H9 (cell line): Measurements from ENCODE around the gene MIS18BP1. TPM values are rescaled to one million over a fixed set of nuclear protein-coding genes. Genes with fewer than 3 reads are reported as not detected.
A peak's percentile ranks its signal among the peaks of the same experiment; 100 is the strongest.

Source experiments
- DNase-seq: peaks from one replicate; pipeline ENCODE4 v3.0.0-alpha.2; 2017
- H2AFZ ChIP-seq: one replicate; pipeline ENCODE4 v1.6.1; 2013; ENCODE audit warnings: mild to moderate bottlenecking, low read length, control low read depth, moderate library complexity
- H2AK5ac ChIP-seq: 2 replicates; pipeline ENCODE4 v1.6.1; 2013; ENCODE audit warnings: low read length, control low read depth, mixed read lengths; ENCODE audit not compliant: insufficient read length
- H2BK120ac ChIP-seq: one replicate; pipeline ENCODE4 v1.6.1; 2013; ENCODE audit warnings: low read depth, mild to moderate bottlenecking, low read length, control low read depth, inconsistent platforms; ENCODE audit not compliant: poor library complexity, severe bottlenecking
- H2BK12ac ChIP-seq: 2 replicates; pipeline ENCODE4 v1.6.1; 2013; ENCODE audit warnings: low read length, control low read depth, mixed read lengths, low read depth; ENCODE audit not compliant: insufficient read length
- H2BK15ac ChIP-seq: 2 replicates; pipeline ENCODE4 v1.6.1; 2013; ENCODE audit warnings: low read depth, low read length, control low read depth
- H2BK20ac ChIP-seq: one replicate; pipeline ENCODE4 v1.6.1; 2013; ENCODE audit warnings: low read depth, mild to moderate bottlenecking, low read length, control low read depth, inconsistent platforms; ENCODE audit not compliant: poor library complexity, severe bottlenecking
- H2BK5ac ChIP-seq: 2 replicates; pipeline ENCODE4 v1.6.1; 2013; ENCODE audit warnings: low read length, control low read depth, mixed read lengths; ENCODE audit not compliant: insufficient read length
- H3K14ac ChIP-seq: 2 replicates; pipeline ENCODE4 v1.6.1; 2013; ENCODE audit warnings: low read length, control low read depth; ENCODE audit not compliant: insufficient read depth
- H3K18ac ChIP-seq: 2 replicates; pipeline ENCODE4 v1.6.1; 2013; ENCODE audit warnings: low read depth, mild to moderate bottlenecking, mixed read lengths, low read length, control low read depth; ENCODE audit not compliant: insufficient read length
- H3K23ac ChIP-seq: 2 replicates; pipeline ENCODE4 v1.6.1; 2013; ENCODE audit warnings: low read length, control low read depth, mixed read lengths, low read depth; ENCODE audit not compliant: insufficient read length
- H3K23me2 ChIP-seq: 2 replicates; pipeline ENCODE4 v1.6.1; 2013; ENCODE audit warnings: low read depth, mild to moderate bottlenecking, mixed read lengths, low read length, control low read depth; ENCODE audit not compliant: insufficient read length, poor library complexity, severe bottlenecking
- H3K27ac ChIP-seq: 2 replicates; pipeline ENCODE4 v1.5.1; 2013; ENCODE audit warnings: low read length, control low read depth, mixed read lengths, low read depth; ENCODE audit not compliant: insufficient read length
- H3K27me3 ChIP-seq: 2 replicates; pipeline ENCODE4 v1.6.1; 2013; ENCODE audit warnings: low read length, control low read depth, inconsistent platforms; ENCODE audit not compliant: insufficient read depth
- H3K4ac ChIP-seq: 2 replicates; pipeline ENCODE4 v1.6.1; 2013; ENCODE audit warnings: low read depth, mild to moderate bottlenecking, control low read depth, inconsistent platforms, low read length, moderate library complexity
- H3K4me1 ChIP-seq: 2 replicates; pipeline ENCODE4 v1.6.1; 2013; ENCODE audit warnings: low read length, control low read depth, inconsistent platforms; ENCODE audit not compliant: insufficient read depth
- H3K4me2 ChIP-seq: 2 replicates; pipeline ENCODE4 v1.6.1; 2013; ENCODE audit warnings: low read length, control low read depth, mixed read lengths; ENCODE audit not compliant: insufficient read length, insufficient read depth
- H3K56ac ChIP-seq: 2 replicates; pipeline ENCODE4 v1.6.1; 2013; ENCODE audit warnings: low read depth, mild to moderate bottlenecking, mixed read lengths, low read length, control low read depth; ENCODE audit not compliant: insufficient read length
- H3K79me1 ChIP-seq: 2 replicates; pipeline ENCODE4 v1.6.1; 2013; ENCODE audit warnings: low read depth, mild to moderate bottlenecking, moderate library complexity, low read length, control low read depth, inconsistent platforms; ENCODE audit not compliant: insufficient read depth, poor library complexity, severe bottlenecking
- H3K79me2 ChIP-seq: 2 replicates; pipeline ENCODE4 v1.6.1; 2013; ENCODE audit warnings: low read length, control low read depth, inconsistent platforms; ENCODE audit not compliant: insufficient read depth
- H3K9ac ChIP-seq: 2 replicates; pipeline ENCODE4 v1.6.1; 2013; ENCODE audit warnings: low read length, control low read depth, mixed read lengths; ENCODE audit not compliant: insufficient read length; ENCODE audit errors: extremely low read depth
- H3K9me3 ChIP-seq: one replicate; pipeline ENCODE4 v1.6.1; 2013; ENCODE audit warnings: low read depth, low read length, inconsistent platforms; ENCODE audit not compliant: control insufficient read depth
- H3T11ph ChIP-seq: one replicate; pipeline ENCODE4 v1.6.1; 2013; ENCODE audit warnings: mild to moderate bottlenecking, low read length, control low read depth, inconsistent platforms
- H4K20me1 ChIP-seq: one replicate; pipeline ENCODE4 v1.6.1; 2013; ENCODE audit not compliant: control insufficient read depth, insufficient read length, insufficient read depth
- H4K5ac ChIP-seq: 2 replicates; pipeline ENCODE4 v1.6.1; 2013; ENCODE audit warnings: low read depth, mild to moderate bottlenecking, mixed read lengths, low read length, control low read depth; ENCODE audit not compliant: insufficient read length
- H4K8ac ChIP-seq: replicated peaks from 2 replicates; pipeline ENCODE4 v1.6.1; 2013; ENCODE audit warnings: low read length, control low read depth, mixed read lengths, low read depth; ENCODE audit not compliant: insufficient read length
- H4K91ac ChIP-seq: 2 replicates; pipeline ENCODE4 v1.6.1; 2013; ENCODE audit warnings: low read depth, mild to moderate bottlenecking, moderate library complexity, mixed read lengths, low read length, control low read depth; ENCODE audit not compliant: insufficient read length
- H3K27ac Mint-ChIP-seq, 3 experiments: 2 replicates in 2 of 3; 3 replicates in 1 of 3; pipeline ENCODE4 v1.8.0; 2020 to 2021; ENCODE audit warnings: mixed read lengths in 3 of 3, mild to moderate bottlenecking in 1 of 3, moderate library complexity in 1 of 3
- H3K27me3 Mint-ChIP-seq: 2 replicates; pipeline ENCODE4 v1.8.0; 2021; ENCODE audit warnings: low read depth, mild to moderate bottlenecking, moderate library complexity, mixed read lengths
- H3K36me3 Mint-ChIP-seq, 3 experiments: 2 replicates in 2 of 3; 3 replicates in 1 of 3; pipeline ENCODE4 v1.8.0; 2020 to 2021; ENCODE audit warnings: low read depth in 3 of 3, mixed read lengths in 3 of 3; ENCODE audit not compliant: insufficient read depth in 1 of 3
- H3K4me1 Mint-ChIP-seq, 2 experiments: 2 replicates each; pipeline ENCODE4 v1.8.0; 2020; ENCODE audit warnings: mixed read lengths in 2 of 2
- H3K4me3 Mint-ChIP-seq, 2 experiments: 2 replicates in 1 of 2; 3 replicates in 1 of 2; pipeline ENCODE4 v1.8.0; 2020 to 2021; ENCODE audit warnings: mild to moderate bottlenecking in 2 of 2, mixed read lengths in 2 of 2, moderate library complexity in 1 of 2
- H3K9me3 Mint-ChIP-seq, 2 experiments: 2 replicates in 1 of 2; 3 replicates in 1 of 2; pipeline ENCODE4 v1.8.0; 2020; ENCODE audit warnings: mild to moderate bottlenecking in 2 of 2, mixed read lengths in 2 of 2, moderate library complexity in 1 of 2
- CTCF ChIP-seq: fragments of 200-600 bp; sonication (generic); conservative IDR thresholded peaks from 3 replicates; pipeline ENCODE4 v1.8.0; 2021; ENCODE audit warnings: antibody characterized with exemption, mild to moderate bottlenecking
- WGBS: extraction: QIAGEN DNeasy Blood & Tissue Kit; methylation state at CpG from one replicate; pipeline ENCODE4 v1.1.7; 2013; ENCODE audit warnings: missing lambda C conversion rate, low lambda C conversion rate, mixed read lengths; ENCODE audit not compliant: insufficient read length; ENCODE audit errors: extremely low coverage; 5-methylcytosine and 5-hydroxymethylcytosine counted together
- total RNA-seq: library from RNA; stranded (reverse); gene quantifications from 2 replicates; pipeline ENCODE4 v1.2.1, GENCODE V29; 2021

MIS18BP1 gene
- total RNA-seq, 1 experiment from 2014 or later: 60.6 TPM

DNA sequence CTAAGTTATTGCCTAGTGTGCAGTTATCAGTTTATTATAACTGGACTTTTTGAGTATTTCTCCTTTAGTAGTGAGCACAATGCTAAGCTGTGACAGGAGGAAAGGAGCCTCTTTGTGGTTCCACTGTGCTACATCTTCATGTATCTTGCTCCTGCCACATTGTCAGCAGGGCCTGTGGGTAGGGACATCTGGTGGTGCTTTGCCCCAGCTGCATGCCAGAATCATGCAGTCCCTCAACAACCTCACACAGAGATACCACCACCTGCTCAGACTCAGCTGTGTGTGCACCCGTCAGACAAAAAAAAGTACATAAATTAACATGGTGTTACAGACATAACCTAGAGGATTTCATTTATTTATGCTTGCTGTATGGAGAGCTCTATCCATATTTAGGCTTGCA, 51.1 kb downstream of the MIS18BP1 start:
- H2BK5ac ChIP-seq: no peak overlapping the region
- no peaks in the 10 kb centered on the region for H3K79me2 ChIP-seq
- no peak overlapping the region for H3K27ac ChIP-seq
- Mint-ChIP-seq H3K36me3 (peaks cover 2 to 29% (median 18%) of the 10 kb centered on the region in 3 experiments; a peak in 6 of 7 replicates), H3K4me3 (no peak overlapping the region), H3K9me3 (no peaks in the 10 kb centered on the region), H3K27ac (no peak overlapping the region), H3K4me1 (no peaks in the 10 kb centered on the region), H3K27me3 (no peaks in the 10 kb centered on the region)
- no peak overlapping the region for H2BK12ac ChIP-seq
- H4K91ac ChIP-seq: no peak overlapping the region
- H3K9me3 ChIP-seq: no peaks in the 10 kb centered on the region
- no peaks in the 10 kb centered on the region for H3K23me2 ChIP-seq
- WGBS: no CpG with 5 or more reads among the region's 1 CpG
- no peak overlapping the region for H3T11ph ChIP-seq
- no peak overlapping the region for H2BK120ac ChIP-seq
- H3K14ac ChIP-seq: no peak overlapping the region
- no peaks in the 10 kb centered on the region for H3K79me1 ChIP-seq
- no peak overlapping the region for H2BK15ac ChIP-seq
- no peak overlapping the region for H3K56ac ChIP-seq
- H2AFZ ChIP-seq: no peak overlapping the region
- H3K18ac ChIP-seq: no peak overlapping the region
- no peak overlapping the region for H3K9ac ChIP-seq
- no peaks in the 10 kb centered on the region for H4K20me1 ChIP-seq
- H3K27me3 ChIP-seq: no peaks in the 10 kb centered on the region
- peak; percentile 45; the same call in 2 of the 3 replicates for TF ChIP-seq CTCF
- H3K4me1 ChIP-seq: no peaks in the 10 kb centered on the region
- H3K4me2 ChIP-seq: no peak overlapping the region
- no peak overlapping the region for H4K8ac ChIP-seq
- DNase-seq: peak; percentile 44
- H2BK20ac ChIP-seq: no peak overlapping the region
- no peak overlapping the region for H2AK5ac ChIP-seq
- no peak overlapping the region for H3K23ac ChIP-seq
- no peak overlapping the region for H4K5ac ChIP-seq
- H3K4ac ChIP-seq: no peak overlapping the region
